GM23338 (cell line): ENCODE measurements around the gene APOH. TPM values are rescaled to one million over a fixed set of nuclear protein-coding genes. Genes with fewer than 3 reads are reported as not detected.

Experiments
- ATAC-seq: fragments of 200-7000 bp; cut with Tn5 transposase; 3 replicates; pipeline ENCODE4 v1.9.1; 2020
- DNase-seq: peaks from one replicate; pipeline ENCODE4 v3.0.0-alpha.2; 2015; ENCODE audit warnings: low spot score
- H2AFZ ChIP-seq: fragments of 200-600 bp; sonication (generic); 2 replicates; pipeline ENCODE4 v1.8.0; 2016; ENCODE audit warnings: antibody characterized with exemption, mild to moderate bottlenecking, moderate library complexity
- H3F3A ChIP-seq: fragments of 200-600 bp; sonication (generic); replicated peaks from 2 replicates; pipeline ENCODE4 v1.8.0; 2017; ENCODE audit warnings: antibody characterized with exemption, mixed run types, low read depth
- H3K27ac ChIP-seq: fragments of 200-600 bp; sonication (generic); 2 replicates; pipeline ENCODE4 v1.6.1; 2016; ENCODE audit warnings: low read depth
- H3K27me3 ChIP-seq: fragments of 200-600 bp; sonication (generic); 2 replicates; pipeline ENCODE4 v1.8.0; 2016; ENCODE audit warnings: mild to moderate bottlenecking, mixed run types, moderate library complexity; ENCODE audit not compliant: insufficient read depth
- H3K36me3 ChIP-seq: fragments of 200-600 bp; sonication (generic); 2 replicates; pipeline ENCODE4 v1.8.0; 2016; ENCODE audit warnings: mild to moderate bottlenecking; ENCODE audit not compliant: insufficient read depth
- H3K4me1 ChIP-seq: fragments of 200-600 bp; sonication (generic); 2 replicates; pipeline ENCODE4 v1.8.0; 2016; ENCODE audit warnings: mild to moderate bottlenecking, moderate library complexity; ENCODE audit not compliant: insufficient read depth
- H3K4me2 ChIP-seq: fragments of 200-600 bp; sonication (generic); 2 replicates; pipeline ENCODE4 v1.7.1; 2017; ENCODE audit warnings: mixed run types
- H3K4me3 ChIP-seq: fragments of 200-600 bp; sonication (generic); 2 replicates; pipeline ENCODE4 v1.6.1; 2016; ENCODE audit warnings: mixed run types
- H3K79me2 ChIP-seq: fragments of 200-600 bp; sonication (generic); replicated peaks from 2 replicates; pipeline ENCODE4 v1.8.0; 2017; ENCODE audit warnings: mild to moderate bottlenecking; ENCODE audit not compliant: insufficient read depth
- H3K9me2 ChIP-seq: fragments of 200-600 bp; sonication (generic); 2 replicates; pipeline ENCODE4 v1.8.0; 2017; ENCODE audit not compliant: insufficient read depth
- H4K20me1 ChIP-seq: fragments of 200-600 bp; sonication (generic); replicated peaks from 2 replicates; pipeline ENCODE4 v1.8.0; 2017; ENCODE audit warnings: mild to moderate bottlenecking; ENCODE audit not compliant: insufficient read depth
- H3K27ac Mint-ChIP-seq: 2 replicates; pipeline ENCODE4 v1.8.0; 2020; ENCODE audit warnings: inconsistent platforms, mild to moderate bottlenecking, moderate library complexity, mixed read lengths
- H3K27me3 Mint-ChIP-seq: 3 replicates; pipeline ENCODE4 v1.8.0; 2022; ENCODE audit warnings: low read depth, mild to moderate bottlenecking, moderate library complexity, mixed read lengths, inconsistent platforms; ENCODE audit not compliant: insufficient read depth, poor library complexity
- H3K36me3 Mint-ChIP-seq: 3 replicates; pipeline ENCODE4 v1.8.0; 2021; ENCODE audit warnings: low read depth, mild to moderate bottlenecking, inconsistent platforms, moderate library complexity, mixed read lengths
- H3K4me1 Mint-ChIP-seq: 3 replicates; pipeline ENCODE4 v1.8.0; 2020; ENCODE audit warnings: mild to moderate bottlenecking, inconsistent platforms, mixed read lengths
- H3K4me3 Mint-ChIP-seq: 3 replicates; pipeline ENCODE4 v1.8.0; 2021; ENCODE audit warnings: moderate library complexity, mild to moderate bottlenecking, inconsistent platforms, mixed read lengths
- H3K9me3 Mint-ChIP-seq: 3 replicates; pipeline ENCODE4 v1.8.0; 2020; ENCODE audit warnings: moderate library complexity, mild to moderate bottlenecking, inconsistent platforms, mixed read lengths
- ETS1 ChIP-seq: IDR thresholded peaks from 2 replicates; pipeline ENCODE4 v1.6.1; 2016; ENCODE audit warnings: antibody characterized with exemption
- JUNB ChIP-seq: IDR thresholded peaks from one replicate; pipeline ENCODE4 v1.6.1; 2016; ENCODE audit warnings: antibody characterized with exemption; ENCODE audit not compliant: unreplicated experiment
- NANOG ChIP-seq: IDR thresholded peaks from 2 replicates; pipeline ENCODE4 v1.6.1; 2016; ENCODE audit warnings: antibody characterized with exemption, borderline replicate concordance
- ZNF114 ChIP-seq: fragments of 250-450 bp; sonication (Bioruptor Pico); IDR thresholded peaks from 2 replicates; pipeline ENCODE4 v1.5.0; 2020; ENCODE audit warnings: mild to moderate bottlenecking, moderate library complexity
- ZNF331 ChIP-seq: fragments of 250-450 bp; sonication (Bioruptor Pico); IDR thresholded peaks from 2 replicates; pipeline ENCODE4 v1.5.0; 2020; ENCODE audit warnings: low read depth, mild to moderate bottlenecking, moderate library complexity
- polyA plus RNA-seq: library from polyadenylated mRNA; unstranded; fragments of >200 nt; fragmentation: Nextera tagmentation; extraction: Ambion mirVana; gene quantifications from 2 replicates; pipeline ENCODE4 v1.2.1, GENCODE V29; 2016
- total RNA-seq: library from RNA; depleted of rRNA; stranded (reverse); fragments of >200 nt; shearing (Covaris generic); gene quantifications from 2 replicates; pipeline ENCODE4 v1.2.3, GENCODE V29; 2014
- TF ChIP-seq, protein P1 (sequence below): fragments of 250-450 bp; sonication (Bioruptor Pico); IDR thresholded peaks from 2 replicates; pipeline ENCODE4 v1.5.0; 2020; ENCODE audit warnings: mild to moderate bottlenecking, moderate library complexity

The APOH gene
- total and polyA plus RNA-seq, 2 experiments from 2014 or later = not detected

GRCh38 chr17:66227212-66228045 lies 1.8 kb downstream of the APOH start (continued):
- TF ChIP-seq ZNF114 (CRISPR knock-in tag) (no peak), ZNF331 (CRISPR knock-in tag) (no peak)
- TF ChIP-seq, protein P1, sequence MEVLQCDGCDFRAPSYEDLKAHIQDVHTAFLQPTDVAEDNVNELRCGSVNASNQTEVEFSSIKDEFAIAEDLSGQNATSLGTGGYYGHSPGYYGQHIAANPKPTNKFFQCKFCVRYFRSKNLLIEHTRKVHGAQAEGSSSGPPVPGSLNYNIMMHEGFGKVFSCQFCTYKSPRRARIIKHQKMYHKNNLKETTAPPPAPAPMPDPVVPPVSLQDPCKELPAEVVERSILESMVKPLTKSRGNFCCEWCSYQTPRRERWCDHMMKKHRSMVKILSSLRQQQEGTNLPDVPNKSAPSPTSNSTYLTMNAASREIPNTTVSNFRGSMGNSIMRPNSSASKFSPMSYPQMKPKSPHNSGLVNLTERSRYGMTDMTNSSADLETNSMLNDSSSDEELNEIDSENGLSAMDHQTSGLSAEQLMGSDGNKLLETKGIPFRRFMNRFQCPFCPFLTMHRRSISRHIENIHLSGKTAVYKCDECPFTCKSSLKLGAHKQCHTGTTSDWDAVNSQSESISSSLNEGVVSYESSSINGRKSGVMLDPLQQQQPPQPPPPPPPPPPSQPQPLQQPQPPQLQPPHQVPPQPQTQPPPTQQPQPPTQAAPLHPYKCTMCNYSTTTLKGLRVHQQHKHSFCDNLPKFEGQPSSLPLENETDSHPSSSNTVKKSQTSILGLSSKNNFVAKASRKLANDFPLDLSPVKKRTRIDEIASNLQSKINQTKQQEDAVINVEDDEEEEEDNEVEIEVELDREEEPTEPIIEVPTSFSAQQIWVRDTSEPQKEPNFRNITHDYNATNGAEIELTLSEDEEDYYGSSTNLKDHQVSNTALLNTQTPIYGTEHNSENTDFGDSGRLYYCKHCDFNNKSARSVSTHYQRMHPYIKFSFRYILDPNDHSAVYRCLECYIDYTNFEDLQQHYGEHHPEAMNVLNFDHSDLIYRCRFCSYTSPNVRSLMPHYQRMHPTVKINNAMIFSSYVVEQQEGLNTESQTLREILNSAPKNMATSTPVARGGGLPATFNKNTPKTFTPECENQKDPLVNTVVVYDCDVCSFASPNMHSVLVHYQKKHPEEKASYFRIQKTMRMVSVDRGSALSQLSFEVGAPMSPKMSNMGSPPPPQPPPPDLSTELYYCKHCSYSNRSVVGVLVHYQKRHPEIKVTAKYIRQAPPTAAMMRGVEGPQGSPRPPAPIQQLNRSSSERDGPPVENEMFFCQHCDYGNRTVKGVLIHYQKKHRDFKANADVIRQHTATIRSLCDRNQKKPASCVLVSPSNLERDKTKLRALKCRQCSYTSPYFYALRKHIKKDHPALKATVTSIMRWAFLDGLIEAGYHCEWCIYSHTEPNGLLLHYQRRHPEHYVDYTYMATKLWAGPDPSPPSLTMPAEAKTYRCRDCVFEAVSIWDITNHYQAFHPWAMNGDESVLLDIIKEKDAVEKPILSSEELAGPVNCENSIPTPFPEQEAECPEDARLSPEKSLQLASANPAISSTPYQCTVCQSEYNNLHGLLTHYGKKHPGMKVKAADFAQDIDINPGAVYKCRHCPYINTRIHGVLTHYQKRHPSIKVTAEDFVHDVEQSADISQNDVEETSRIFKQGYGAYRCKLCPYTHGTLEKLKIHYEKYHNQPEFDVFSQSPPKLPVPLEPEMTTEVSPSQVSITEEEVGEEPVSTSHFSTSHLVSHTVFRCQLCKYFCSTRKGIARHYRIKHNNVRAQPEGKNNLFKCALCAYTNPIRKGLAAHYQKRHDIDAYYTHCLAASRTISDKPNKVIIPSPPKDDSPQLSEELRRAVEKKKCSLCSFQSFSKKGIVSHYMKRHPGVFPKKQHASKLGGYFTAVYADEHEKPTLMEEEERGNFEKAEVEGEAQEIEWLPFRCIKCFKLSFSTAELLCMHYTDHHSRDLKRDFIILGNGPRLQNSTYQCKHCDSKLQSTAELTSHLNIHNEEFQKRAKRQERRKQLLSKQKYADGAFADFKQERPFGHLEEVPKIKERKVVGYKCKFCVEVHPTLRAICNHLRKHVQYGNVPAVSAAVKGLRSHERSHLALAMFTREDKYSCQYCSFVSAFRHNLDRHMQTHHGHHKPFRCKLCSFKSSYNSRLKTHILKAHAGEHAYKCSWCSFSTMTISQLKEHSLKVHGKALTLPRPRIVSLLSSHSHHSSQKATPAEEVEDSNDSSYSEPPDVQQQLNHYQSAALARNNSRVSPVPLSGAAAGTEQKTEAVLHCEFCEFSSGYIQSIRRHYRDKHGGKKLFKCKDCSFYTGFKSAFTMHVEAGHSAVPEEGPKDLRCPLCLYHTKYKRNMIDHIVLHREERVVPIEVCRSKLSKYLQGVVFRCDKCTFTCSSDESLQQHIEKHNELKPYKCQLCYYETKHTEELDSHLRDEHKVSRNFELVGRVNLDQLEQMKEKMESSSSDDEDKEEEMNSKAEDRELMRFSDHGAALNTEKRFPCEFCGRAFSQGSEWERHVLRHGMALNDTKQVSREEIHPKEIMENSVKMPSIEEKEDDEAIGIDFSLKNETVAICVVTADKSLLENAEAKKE (CRISPR knock-in tag) = no peak

DNA sequence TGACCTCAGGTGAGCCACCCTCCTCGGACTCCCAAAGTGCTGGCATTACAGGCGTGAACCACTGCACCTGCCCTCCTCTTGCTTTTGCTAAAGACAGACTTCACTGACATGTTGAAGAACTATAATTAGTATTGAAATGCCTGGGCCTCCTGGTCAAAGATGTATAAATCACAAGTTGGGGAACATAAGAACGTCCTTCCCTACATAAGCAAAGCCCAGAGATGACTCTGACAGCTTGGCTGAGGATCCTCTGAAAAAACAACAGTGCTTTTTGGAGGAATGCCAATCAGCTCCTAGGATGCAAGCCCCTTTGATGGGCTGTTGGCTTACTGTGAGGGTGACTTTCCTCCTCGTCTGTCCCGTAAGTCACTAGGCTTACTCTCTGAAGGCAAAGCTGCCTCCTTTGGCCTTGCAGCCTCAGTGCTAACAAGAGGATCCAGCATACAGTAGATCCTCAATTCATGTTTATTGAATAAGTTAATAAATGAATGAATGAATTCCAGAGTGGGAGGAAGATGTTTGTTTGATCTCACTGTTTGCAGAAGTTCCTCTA lies 6.3 kb downstream of the APOH start:
- no peaks in the 10 kb centered on the region for H3F3A ChIP-seq
- no peaks in the 10 kb centered on the region for H4K20me1 ChIP-seq
- ATAC-seq (no peak), DNase-seq (no peak)
- no peaks in the 10 kb centered on the region for H3K36me3 ChIP-seq
- no peak overlapping the region for H3K4me3 ChIP-seq
- no peak overlapping the region for H2AFZ ChIP-seq
- H3K79me2 ChIP-seq = no peaks in the 10 kb centered on the region
- no peak overlapping the region for H3K27ac Mint-ChIP-seq
- H3K9me3 Mint-ChIP-seq = no peaks in the 10 kb centered on the region
- H3K9me2 ChIP-seq = no peaks in the 10 kb centered on the region
- no peaks in the 10 kb centered on the region for H3K4me1 ChIP-seq
- H3K4me2 ChIP-seq = no peak overlapping the region
- H3K27me3 ChIP-seq = no peaks in the 10 kb centered on the region
- H3K36me3 Mint-ChIP-seq = no peaks in the 10 kb centered on the region
- H3K4me3 Mint-ChIP-seq = no peak overlapping the region
- no peak overlapping the region for H3K27ac ChIP-seq
- no peaks in the 10 kb centered on the region for H3K4me1 Mint-ChIP-seq
- no peaks in the 10 kb centered on the region for H3K27me3 Mint-ChIP-seq
- TF ChIP-seq ETS1 = no peak
- TF ChIP-seq JUNB = no peak
- no peak for TF ChIP-seq NANOG
- TF ChIP-seq ZNF331 (CRISPR knock-in tag) = no peak
- TF ChIP-seq, protein P1 (CRISPR knock-in tag) = no peak
